K562 (cell line): Measurements from ENCODE around the gene MYH9. TPM values are rescaled to one million over a fixed set of nuclear protein-coding genes. Genes with fewer than 3 reads are reported as not detected.
A peak's percentile ranks its signal among the peaks of the same experiment; 100 is the strongest.

Source experiments
- CXXC5 ChIP-seq: fragments of 250-450 bp; sonication (Bioruptor Pico); IDR thresholded peaks from 2 replicates; pipeline ENCODE4 v1.8.0; 2022; ENCODE audit warnings: inconsistent platforms, mild to moderate bottlenecking, moderate library complexity
- DNMT1 ChIP-seq: fragments of 450-650 bp; IDR thresholded peaks from 2 replicates; pipeline ENCODE4 v1.6.1; 2016; ENCODE audit warnings: antibody characterized with exemption, mild to moderate bottlenecking
- HDGF ChIP-seq: fragments of 450-650 bp; IDR thresholded peaks from 2 replicates; pipeline ENCODE4 v1.6.1; 2016
- HMG20A ChIP-seq: fragments of 450-650 bp; formaldehyde crosslinking; conservative IDR thresholded peaks from 2 replicates; pipeline ENCODE4 v1.4.0; 2020; ENCODE audit warnings: mild to moderate bottlenecking, mixed read lengths
- MAFF ChIP-seq: IDR thresholded peaks from 2 replicates; pipeline ENCODE4 v1.6.1; 2012; ENCODE audit warnings: low read length, improper control_type of control experiment
- MAFK ChIP-seq: IDR thresholded peaks from 2 replicates; pipeline ENCODE4 v1.6.1; 2011; ENCODE audit warnings: low read length, improper control_type of control experiment
- MIER1 ChIP-seq: fragments of 450-650 bp; IDR thresholded peaks from 2 replicates; pipeline ENCODE4 v1.6.1; 2016; ENCODE audit warnings: antibody characterized with exemption, mild to moderate bottlenecking, low read depth
- NFATC3 ChIP-seq: fragments of 450-650 bp; IDR thresholded peaks from 2 replicates; pipeline ENCODE4 v1.6.1; 2017; ENCODE audit warnings: mild to moderate bottlenecking
- NR2C1 ChIP-seq, 2 experiments: fragments of 450-650 bp; IDR thresholded peaks; 2 replicates each; pipeline ENCODE4 v1.6.1; 2017; ENCODE audit warnings: mild to moderate bottlenecking in 2 of 2, antibody characterized with exemption in 1 of 2, inconsistent platforms in 1 of 2, missing compliant biosample characterization in 1 of 2, missing genetic modification characterization in 1 of 2
- PPARD ChIP-seq: fragments of 250-450 bp; sonication (Bioruptor Pico); IDR thresholded peaks from 2 replicates; pipeline ENCODE4 v1.8.0; 2022; ENCODE audit warnings: inconsistent platforms, mild to moderate bottlenecking, moderate library complexity
- PTTG1 ChIP-seq: fragments of 450-650 bp; IDR thresholded peaks from 2 replicates; pipeline ENCODE4 v1.6.1; 2016; ENCODE audit warnings: low read depth, mild to moderate bottlenecking, missing genetic modification characterization, missing compliant biosample characterization
- PYGO2 ChIP-seq: fragments of 450-650 bp; IDR thresholded peaks from 2 replicates; pipeline ENCODE4 v1.6.1; 2016; ENCODE audit warnings: mild to moderate bottlenecking, missing genetic modification characterization, moderate library complexity, missing compliant biosample characterization
- SOX6 ChIP-seq: fragments of 450-650 bp; IDR thresholded peaks from 2 replicates; pipeline ENCODE4 v1.6.1; 2014; ENCODE audit warnings: mild to moderate bottlenecking
- ZNF354B ChIP-seq: fragments of 250-450 bp; sonication (Bioruptor Pico); IDR thresholded peaks from 2 replicates; pipeline ENCODE4 v1.4.0; 2020
- ZNF436 ChIP-seq: fragments of 250-450, 450-650 bp; sonication (Bioruptor Pico); formaldehyde crosslinking; IDR thresholded peaks from 2 replicates; pipeline ENCODE4 v1.7.0; 2020; ENCODE audit warnings: mild to moderate bottlenecking
- polyA plus RNA-seq, 8 experiments: library from polyadenylated mRNA; depleted of rRNA in 4 of 8; stranded (reverse) in 5 of 8; unstranded in 3 of 8; fragments of >200 nt; fragmentation: Nextera tagmentation in 2 of 8; fragmentation: Illumina TruSeq in 1 of 8; extraction: Ambion mirVana in 2 of 8; extraction: Trizol in 1 of 8; gene quantifications; 2 replicates each; pipeline versions ENCODE4 v1.2.1 to v1.2.3, GENCODE V29; 2011 to 2014; ENCODE audit warnings: inconsistent platforms in 1 of 8, missing spikeins in 1 of 8
- total RNA-seq, 7 experiments: library from RNA; depleted of rRNA in 6 of 7; stranded (reverse); fragments of >200 nt in 6 of 7; fragmentation: Illumina TruSeq in 2 of 7; extraction: Trizol in 2 of 7; gene quantifications; 2 replicates each; pipeline versions ENCODE4 v1.2.1 to v1.2.3, GENCODE V29; 2011 to 2021; ENCODE audit warnings: low replicate concordance in 1 of 7
- TF ChIP-seq, protein P1 (sequence below), 2 experiments: fragments of 450-650 bp in 1 of 2; sonication (generic) in 1 of 2; formaldehyde crosslinking in 1 of 2; IDR thresholded peaks in 1 of 2; conservative IDR thresholded peaks in 1 of 2; 2 replicates each; pipeline versions ENCODE4 v1.6.1 to v1.8.1; 2016 to 2023; ENCODE audit warnings: mild to moderate bottlenecking in 2 of 2, moderate library complexity in 2 of 2, inconsistent platforms in 1 of 2, missing genetic modification reagents in 1 of 2
- TF ChIP-seq, protein P2 (sequence below): fragments of 150-350 bp; IDR thresholded peaks from 2 replicates; pipeline ENCODE4 v1.6.1; 2014; ENCODE audit warnings: low read depth, mild to moderate bottlenecking, low read length, borderline replicate concordance
- TF ChIP-seq, protein P3 (sequence below): fragments of 450-650 bp; IDR thresholded peaks from 2 replicates; pipeline ENCODE4 v1.6.1; 2016; ENCODE audit warnings: low read depth

MYH9 gene
- total and polyA plus RNA-seq, 9 of the 15 experiments (the other 6 are each of a cell fraction or from before 2014, with no cell fraction given): 0.71 to 111 (median 24.6) TPM

DNA sequence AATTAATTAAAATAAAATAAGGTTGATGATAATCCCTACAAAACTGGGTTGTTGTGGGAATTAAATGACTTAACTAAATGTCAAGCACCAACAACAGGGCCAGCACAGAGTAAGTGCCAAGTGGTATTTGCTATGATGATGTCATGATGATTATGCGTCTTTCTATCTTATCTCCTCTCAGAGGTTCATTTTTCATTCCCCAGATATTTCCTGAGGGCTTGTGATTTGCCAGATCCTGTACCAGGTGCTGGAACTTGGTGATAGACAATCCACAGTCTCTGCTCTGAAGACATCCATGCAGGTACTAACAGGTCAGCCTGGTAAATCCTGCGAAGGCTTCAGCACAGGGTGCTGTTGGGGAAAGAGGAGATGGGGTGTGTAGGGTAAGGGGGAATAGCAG, 8.1 kb upstream of the MYH9 start (continued):
- TF ChIP-seq, protein P1, sequence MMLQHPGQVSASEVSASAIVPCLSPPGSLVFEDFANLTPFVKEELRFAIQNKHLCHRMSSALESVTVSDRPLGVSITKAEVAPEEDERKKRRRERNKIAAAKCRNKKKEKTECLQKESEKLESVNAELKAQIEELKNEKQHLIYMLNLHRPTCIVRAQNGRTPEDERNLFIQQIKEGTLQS (IDR thresholded peaks at IDR 0.05): peak; percentile 93
- TF ChIP-seq, protein P1 (CRISPR knock-in tag; conservative IDR thresholded peaks at IDR 0.05): no peak
- TF ChIP-seq CXXC5 (peak; percentile 21; the same call in 1 of the 2 replicates), DNMT1 (no peak), NFATC3 (no peak), PYGO2 (tag) (no peak), HMG20A (CRISPR knock-in tag) (no peak), SOX6 (no peak), ZNF354B (CRISPR knock-in tag) (no peak), MIER1 (no peak), MAFK (peak; percentile 48; the same call in 1 of the 2 replicates), PTTG1 (tag) (no peak), NR2C1 (IDR thresholded peaks at IDR 0.05) (no peak), NR2C1 (tag; IDR thresholded peaks at IDR 0.05) (no peak), ZNF436 (CRISPR knock-in tag) (no peak), PPARD (no peak), MAFF (peak; percentile 39; the same call in 1 of the 2 replicates), HDGF (no peak)
- TF ChIP-seq, protein P2, sequence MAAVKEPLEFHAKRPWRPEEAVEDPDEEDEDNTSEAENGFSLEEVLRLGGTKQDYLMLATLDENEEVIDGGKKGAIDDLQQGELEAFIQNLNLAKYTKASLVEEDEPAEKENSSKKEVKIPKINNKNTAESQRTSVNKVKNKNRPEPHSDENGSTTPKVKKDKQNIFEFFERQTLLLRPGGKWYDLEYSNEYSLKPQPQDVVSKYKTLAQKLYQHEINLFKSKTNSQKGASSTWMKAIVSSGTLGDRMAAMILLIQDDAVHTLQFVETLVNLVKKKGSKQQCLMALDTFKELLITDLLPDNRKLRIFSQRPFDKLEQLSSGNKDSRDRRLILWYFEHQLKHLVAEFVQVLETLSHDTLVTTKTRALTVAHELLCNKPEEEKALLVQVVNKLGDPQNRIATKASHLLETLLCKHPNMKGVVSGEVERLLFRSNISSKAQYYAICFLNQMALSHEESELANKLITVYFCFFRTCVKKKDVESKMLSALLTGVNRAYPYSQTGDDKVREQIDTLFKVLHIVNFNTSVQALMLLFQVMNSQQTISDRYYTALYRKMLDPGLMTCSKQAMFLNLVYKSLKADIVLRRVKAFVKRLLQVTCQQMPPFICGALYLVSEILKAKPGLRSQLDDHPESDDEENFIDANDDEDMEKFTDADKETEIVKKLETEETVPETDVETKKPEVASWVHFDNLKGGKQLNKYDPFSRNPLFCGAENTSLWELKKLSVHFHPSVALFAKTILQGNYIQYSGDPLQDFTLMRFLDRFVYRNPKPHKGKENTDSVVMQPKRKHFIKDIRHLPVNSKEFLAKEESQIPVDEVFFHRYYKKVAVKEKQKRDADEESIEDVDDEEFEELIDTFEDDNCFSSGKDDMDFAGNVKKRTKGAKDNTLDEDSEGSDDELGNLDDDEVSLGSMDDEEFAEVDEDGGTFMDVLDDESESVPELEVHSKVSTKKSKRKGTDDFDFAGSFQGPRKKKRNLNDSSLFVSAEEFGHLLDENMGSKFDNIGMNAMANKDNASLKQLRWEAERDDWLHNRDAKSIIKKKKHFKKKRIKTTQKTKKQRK: no peak
- TF ChIP-seq, protein P3, sequence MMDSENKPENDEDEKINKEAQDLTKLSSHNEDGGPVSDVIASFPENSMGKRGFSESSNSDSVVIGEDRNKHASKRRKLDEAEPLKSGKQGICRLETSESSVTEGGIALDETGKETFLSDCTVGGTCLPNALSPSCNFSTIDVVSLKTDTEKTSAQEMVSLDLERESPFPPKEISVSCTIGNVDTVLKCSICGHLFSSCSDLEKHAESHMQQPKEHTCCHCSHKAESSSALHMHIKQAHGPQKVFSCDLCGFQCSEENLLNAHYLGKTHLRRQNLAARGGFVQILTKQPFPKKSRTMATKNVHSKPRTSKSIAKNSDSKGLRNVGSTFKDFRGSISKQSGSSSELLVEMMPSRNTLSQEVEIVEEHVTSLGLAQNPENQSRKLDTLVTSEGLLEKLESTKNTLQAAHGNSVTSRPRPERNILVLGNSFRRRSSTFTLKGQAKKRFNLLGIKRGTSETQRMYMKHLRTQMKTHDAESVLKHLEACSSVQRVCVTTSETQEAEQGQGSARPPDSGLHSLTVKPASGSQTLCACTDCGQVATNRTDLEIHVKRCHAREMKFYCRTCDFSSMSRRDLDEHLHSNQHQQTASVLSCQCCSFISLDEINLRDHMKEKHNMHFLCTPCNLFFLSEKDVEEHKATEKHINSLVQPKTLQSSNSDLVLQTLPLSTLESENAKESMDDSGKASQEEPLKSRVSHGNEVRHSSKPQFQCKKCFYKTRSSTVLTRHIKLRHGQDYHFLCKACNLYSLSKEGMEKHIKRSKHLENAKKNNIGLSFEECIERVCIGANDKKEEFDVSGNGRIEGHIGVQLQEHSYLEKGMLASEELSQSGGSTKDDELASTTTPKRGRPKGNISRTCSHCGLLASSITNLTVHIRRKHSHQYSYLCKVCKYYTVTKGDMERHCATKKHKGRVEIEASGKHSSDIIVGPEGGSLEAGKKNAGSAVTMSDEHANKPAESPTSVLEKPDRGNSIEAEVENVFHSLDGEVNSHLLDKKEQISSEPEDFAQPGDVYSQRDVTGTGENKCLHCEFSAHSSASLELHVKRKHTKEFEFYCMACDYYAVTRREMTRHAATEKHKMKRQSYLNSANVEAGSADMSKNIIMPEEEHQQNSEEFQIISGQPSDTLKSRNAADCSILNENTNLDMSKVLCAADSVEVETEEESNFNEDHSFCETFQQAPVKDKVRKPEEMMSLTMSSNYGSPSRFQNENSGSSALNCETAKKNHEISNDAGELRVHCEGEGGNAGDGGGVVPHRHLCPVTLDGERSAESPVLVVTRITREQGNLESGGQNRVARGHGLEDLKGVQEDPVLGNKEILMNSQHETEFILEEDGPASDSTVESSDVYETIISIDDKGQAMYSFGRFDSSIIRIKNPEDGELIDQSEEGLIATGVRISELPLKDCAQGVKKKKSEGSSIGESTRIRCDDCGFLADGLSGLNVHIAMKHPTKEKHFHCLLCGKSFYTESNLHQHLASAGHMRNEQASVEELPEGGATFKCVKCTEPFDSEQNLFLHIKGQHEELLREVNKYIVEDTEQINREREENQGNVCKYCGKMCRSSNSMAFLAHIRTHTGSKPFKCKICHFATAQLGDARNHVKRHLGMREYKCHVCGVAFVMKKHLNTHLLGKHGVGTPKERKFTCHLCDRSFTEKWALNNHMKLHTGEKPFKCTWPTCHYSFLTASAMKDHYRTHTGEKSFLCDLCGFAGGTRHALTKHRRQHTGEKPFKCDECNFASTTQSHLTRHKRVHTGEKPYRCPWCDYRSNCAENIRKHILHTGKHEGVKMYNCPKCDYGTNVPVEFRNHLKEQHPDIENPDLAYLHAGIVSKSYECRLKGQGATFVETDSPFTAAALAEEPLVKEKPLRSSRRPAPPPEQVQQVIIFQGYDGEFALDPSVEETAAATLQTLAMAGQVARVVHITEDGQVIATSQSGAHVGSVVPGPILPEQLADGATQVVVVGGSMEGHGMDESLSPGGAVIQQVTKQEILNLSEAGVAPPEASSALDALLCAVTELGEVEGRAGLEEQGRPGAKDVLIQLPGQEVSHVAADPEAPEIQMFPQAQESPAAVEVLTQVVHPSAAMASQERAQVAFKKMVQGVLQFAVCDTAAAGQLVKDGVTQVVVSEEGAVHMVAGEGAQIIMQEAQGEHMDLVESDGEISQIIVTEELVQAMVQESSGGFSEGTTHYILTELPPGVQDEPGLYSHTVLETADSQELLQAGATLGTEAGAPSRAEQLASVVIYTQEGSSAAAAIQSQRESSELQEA: no peak
